Measurements from ENCODE around the gene YEATS2.

DNA sequence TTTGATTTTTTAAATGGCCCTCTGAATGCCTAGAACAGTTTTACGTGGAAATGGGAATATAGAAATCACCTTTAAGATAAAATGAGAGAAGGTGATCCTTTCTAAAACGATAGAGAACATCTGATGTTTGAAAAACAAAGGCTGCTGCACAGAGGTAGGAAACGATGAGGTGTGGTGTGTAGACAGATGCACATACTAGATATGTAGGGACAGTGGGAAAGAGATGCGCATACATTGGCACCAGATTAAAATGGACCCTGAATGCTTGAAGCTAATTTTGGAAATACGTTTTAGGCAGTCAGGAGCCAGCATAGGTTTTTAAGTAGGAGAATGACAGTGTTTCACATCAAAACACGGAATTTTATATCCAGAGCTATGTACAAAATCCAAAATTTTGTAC is 98.8 kb downstream of the YEATS2 start:
- TF ChIP-seq, protein P1, sequence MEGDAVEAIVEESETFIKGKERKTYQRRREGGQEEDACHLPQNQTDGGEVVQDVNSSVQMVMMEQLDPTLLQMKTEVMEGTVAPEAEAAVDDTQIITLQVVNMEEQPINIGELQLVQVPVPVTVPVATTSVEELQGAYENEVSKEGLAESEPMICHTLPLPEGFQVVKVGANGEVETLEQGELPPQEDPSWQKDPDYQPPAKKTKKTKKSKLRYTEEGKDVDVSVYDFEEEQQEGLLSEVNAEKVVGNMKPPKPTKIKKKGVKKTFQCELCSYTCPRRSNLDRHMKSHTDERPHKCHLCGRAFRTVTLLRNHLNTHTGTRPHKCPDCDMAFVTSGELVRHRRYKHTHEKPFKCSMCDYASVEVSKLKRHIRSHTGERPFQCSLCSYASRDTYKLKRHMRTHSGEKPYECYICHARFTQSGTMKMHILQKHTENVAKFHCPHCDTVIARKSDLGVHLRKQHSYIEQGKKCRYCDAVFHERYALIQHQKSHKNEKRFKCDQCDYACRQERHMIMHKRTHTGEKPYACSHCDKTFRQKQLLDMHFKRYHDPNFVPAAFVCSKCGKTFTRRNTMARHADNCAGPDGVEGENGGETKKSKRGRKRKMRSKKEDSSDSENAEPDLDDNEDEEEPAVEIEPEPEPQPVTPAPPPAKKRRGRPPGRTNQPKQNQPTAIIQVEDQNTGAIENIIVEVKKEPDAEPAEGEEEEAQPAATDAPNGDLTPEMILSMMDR (conservative IDR thresholded peaks at IDR 0.05 in 1 of 2, IDR thresholded peaks at IDR 0.05 in 1 of 2; ENCODE audit: low read depth in 1 of 2, low read length in 2 of 2) = no peak
- TF ChIP-seq EZH2 (IDR thresholded peaks at IDR 0.05; ENCODE audit: low read length, missing control alignments) = no peak
